MM.1S (cell line): ENCODE measurements around the gene LRCH1.

Experiments used
- DNase-seq: peaks from one replicate; pipeline ENCODE4 v3.0.0-alpha.2; 2015
- H2AFZ ChIP-seq: fragments of 300-600 bp; sonication (generic); 2 replicates; pipeline ENCODE4 v1.6.0; 2016; ENCODE audit warnings: antibody characterized with exemption, low read length
- H3F3A ChIP-seq: fragments of 300-600 bp; sonication (generic); 2 replicates; pipeline ENCODE4 v1.6.1; 2016; ENCODE audit warnings: mild to moderate bottlenecking, antibody characterized with exemption, low read length, moderate library complexity, mixed read lengths; ENCODE audit not compliant: insufficient read depth
- H3K27ac ChIP-seq: fragments of 300-600 bp; sonication (generic); 2 replicates; pipeline ENCODE4 v1.5.1; 2016; ENCODE audit warnings: mild to moderate bottlenecking, low read length
- H3K27me3 ChIP-seq: fragments of 300-600 bp; sonication (generic); replicated peaks from 2 replicates; pipeline ENCODE4 v1.6.0; 2016; ENCODE audit warnings: low read length; ENCODE audit not compliant: insufficient read depth
- H3K36me3 ChIP-seq: fragments of 300-600 bp; sonication (generic); replicated peaks from 2 replicates; pipeline ENCODE4 v1.6.1; 2016; ENCODE audit warnings: mild to moderate bottlenecking, low read length, mixed read lengths; ENCODE audit not compliant: insufficient read depth
- H3K4me1 ChIP-seq: fragments of 300-600 bp; sonication (generic); 2 replicates; pipeline ENCODE4 v1.6.1; 2016; ENCODE audit warnings: low read length, mixed read lengths
- H3K4me2 ChIP-seq: fragments of 300-600 bp; sonication (generic); 2 replicates; pipeline ENCODE4 v1.6.0; 2016; ENCODE audit warnings: low read depth, low read length
- H3K4me3 ChIP-seq: fragments of 300-600 bp; sonication (generic); 2 replicates; pipeline ENCODE4 v1.5.1; 2016; ENCODE audit warnings: low read length, mixed read lengths
- H3K79me2 ChIP-seq: fragments of 300-600 bp; sonication (generic); 2 replicates; pipeline ENCODE4 v1.6.1; 2016; ENCODE audit warnings: mixed run types, low read length, mixed read lengths
- H3K9ac ChIP-seq: fragments of 300-600 bp; sonication (generic); 2 replicates; pipeline ENCODE4 v1.6.1; 2016; ENCODE audit warnings: low read length, mixed read lengths
- H3K9me2 ChIP-seq: fragments of 300-600 bp; sonication (generic); replicated peaks from 2 replicates; pipeline ENCODE4 v1.6.1; 2016; ENCODE audit warnings: mild to moderate bottlenecking, low read length, mixed read lengths; ENCODE audit not compliant: insufficient read depth
- H3K9me3 ChIP-seq: fragments of 300-600 bp; sonication (generic); replicated peaks from 2 replicates; pipeline ENCODE4 v1.6.1; 2016; ENCODE audit warnings: mild to moderate bottlenecking, low read length, mixed read lengths; ENCODE audit not compliant: insufficient read depth
- H4K20me1 ChIP-seq: fragments of 300-600 bp; sonication (generic); 2 replicates; pipeline ENCODE4 v1.6.1; 2016; ENCODE audit warnings: mild to moderate bottlenecking, low read length, moderate library complexity, mixed read lengths; ENCODE audit not compliant: insufficient read depth
- EZH2 ChIP-seq: fragments of 300-600 bp; sonication (generic); optimal IDR thresholded peaks from 2 replicates; pipeline ENCODE3; 2017; ENCODE audit warnings: low read depth, mild to moderate bottlenecking, antibody characterized with exemption, low read length, mixed read lengths
- EZH2phosphoT487 ChIP-seq: fragments of 300-600 bp; sonication (generic); IDR thresholded peaks from 2 replicates; pipeline ENCODE4 v1.6.1; 2018; ENCODE audit warnings: antibody characterized with exemption, low read length
- TF ChIP-seq, protein P1 (sequence below): fragments of 300-600 bp; sonication (generic); IDR thresholded peaks from 2 replicates; pipeline ENCODE4 v1.5.1; 2016; ENCODE audit warnings: antibody characterized with exemption, low read length, mixed read lengths

Gene LRCH1

DNA sequence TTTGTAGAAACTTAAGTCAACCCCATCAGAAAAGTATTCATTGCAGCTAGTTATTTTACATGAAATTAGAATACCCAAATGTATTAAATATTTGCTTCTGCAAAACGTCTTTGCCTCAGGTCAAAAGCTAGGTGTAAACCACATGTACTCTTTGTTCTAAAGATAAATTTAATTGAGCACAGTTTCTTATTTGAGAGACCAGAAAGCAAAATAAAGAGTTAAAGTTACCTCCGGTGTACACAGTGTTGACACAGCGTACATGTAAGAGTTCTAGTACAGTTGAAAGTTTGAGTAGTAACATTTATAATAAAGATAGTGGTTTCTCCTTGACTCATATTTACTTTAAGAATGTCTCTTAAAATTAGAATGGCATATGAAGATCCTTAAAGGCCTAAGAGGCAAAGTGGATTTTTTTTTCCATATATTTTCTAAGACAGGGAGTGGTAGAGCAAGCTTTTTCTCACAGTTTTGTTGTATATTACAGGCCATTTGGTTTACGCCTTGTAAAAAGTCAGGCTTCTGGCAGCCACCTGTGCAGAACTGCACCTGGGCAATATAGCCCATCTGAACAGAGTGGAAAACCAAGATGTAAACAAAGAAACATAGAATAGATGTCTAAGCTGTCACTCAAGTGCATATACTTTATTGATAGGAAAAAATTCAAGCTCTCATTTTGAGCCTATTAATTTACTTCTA lies 2.9 kb downstream of the LRCH1 start:
- H3K9ac ChIP-seq: no peak overlapping the region
- no peak overlapping the region for H3K27ac ChIP-seq
- H3K36me3 ChIP-seq: no peaks in the 10 kb centered on the region
- H3K4me1 ChIP-seq: 0 out of 2 replicates have a peak, but pooled peaks cover 7% of the 10 kb centered on the region
- no peaks in the 10 kb centered on the region for H3K9me3 ChIP-seq
- H3F3A ChIP-seq: no peaks in the 10 kb centered on the region
- no peak overlapping the region for H2AFZ ChIP-seq
- no peaks in the 10 kb centered on the region for H4K20me1 ChIP-seq
- no peak for DNase-seq
- H3K9me2 ChIP-seq: no peaks in the 10 kb centered on the region
- H3K27me3 ChIP-seq: no peaks in the 10 kb centered on the region
- TF ChIP-seq, protein P1, sequence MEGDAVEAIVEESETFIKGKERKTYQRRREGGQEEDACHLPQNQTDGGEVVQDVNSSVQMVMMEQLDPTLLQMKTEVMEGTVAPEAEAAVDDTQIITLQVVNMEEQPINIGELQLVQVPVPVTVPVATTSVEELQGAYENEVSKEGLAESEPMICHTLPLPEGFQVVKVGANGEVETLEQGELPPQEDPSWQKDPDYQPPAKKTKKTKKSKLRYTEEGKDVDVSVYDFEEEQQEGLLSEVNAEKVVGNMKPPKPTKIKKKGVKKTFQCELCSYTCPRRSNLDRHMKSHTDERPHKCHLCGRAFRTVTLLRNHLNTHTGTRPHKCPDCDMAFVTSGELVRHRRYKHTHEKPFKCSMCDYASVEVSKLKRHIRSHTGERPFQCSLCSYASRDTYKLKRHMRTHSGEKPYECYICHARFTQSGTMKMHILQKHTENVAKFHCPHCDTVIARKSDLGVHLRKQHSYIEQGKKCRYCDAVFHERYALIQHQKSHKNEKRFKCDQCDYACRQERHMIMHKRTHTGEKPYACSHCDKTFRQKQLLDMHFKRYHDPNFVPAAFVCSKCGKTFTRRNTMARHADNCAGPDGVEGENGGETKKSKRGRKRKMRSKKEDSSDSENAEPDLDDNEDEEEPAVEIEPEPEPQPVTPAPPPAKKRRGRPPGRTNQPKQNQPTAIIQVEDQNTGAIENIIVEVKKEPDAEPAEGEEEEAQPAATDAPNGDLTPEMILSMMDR: no peak
- no peak for TF ChIP-seq EZH2
- no peak for TF ChIP-seq EZH2phosphoT487
- H3K79me2 ChIP-seq: peaks cover 72% of the 10 kb centered on the region
- H3K4me2 ChIP-seq: no peak overlapping the region
- H3K4me3 ChIP-seq: no peak overlapping the region

- no peaks in the 10 kb centered on the region for H3F3A ChIP-seq
- no peak overlapping the region for H2AFZ ChIP-seq
- H3K4me1 ChIP-seq: 0 out of 2 replicates have a peak, but pooled peaks cover 7% of the 10 kb centered on the region
- peaks cover 77% of the 10 kb centered on the region for H3K79me2 ChIP-seq
- H4K20me1 ChIP-seq: no peaks in the 10 kb centered on the region
- H3K9me3 ChIP-seq: no peaks in the 10 kb centered on the region
- no peak for DNase-seq
- TF ChIP-seq, protein P1: no peak
- no peak for TF ChIP-seq EZH2
- TF ChIP-seq EZH2phosphoT487: no peak
- H3K4me2 ChIP-seq: no peak overlapping the region
- no peaks in the 10 kb centered on the region for H3K36me3 ChIP-seq
- H3K27me3 ChIP-seq: no peaks in the 10 kb centered on the region
- no peaks in the 10 kb centered on the region for H3K9me2 ChIP-seq
- H3K4me3 ChIP-seq: no peak overlapping the region
- no peak overlapping the region for H3K27ac ChIP-seq
- H3K9ac ChIP-seq: no peak overlapping the region
Observed at GRCh38 chr13:46556418-46556779, 3.4 kb downstream of the LRCH1 start.

- TF ChIP-seq EZH2: no peak
- TF ChIP-seq, protein P1: no peak
- Histone ChIP-seq H3F3A (no peaks in the 10 kb centered on the region), H3K36me3 (no peaks in the 10 kb centered on the region), H3K27ac (no peak overlapping the region), H3K4me2 (no peak overlapping the region), H3K9ac (no peak overlapping the region), H3K79me2 (peaks cover 96% of the 10 kb centered on the region), H4K20me1 (no peaks in the 10 kb centered on the region), H3K4me1 (0 out of 2 replicates have a peak, but pooled peaks cover 7% of the 10 kb centered on the region), H3K9me3 (no peaks in the 10 kb centered on the region), H3K9me2 (no peaks in the 10 kb centered on the region), H3K27me3 (no peaks in the 10 kb centered on the region), H2AFZ (no peak overlapping the region), H3K4me3 (no peak overlapping the region)
- DNase-seq: no peak
Observed at GRCh38 chr13:46559272-46559805, 6.4 kb downstream of the LRCH1 start.
